SJCRH30 (cell line): ENCODE measurements around the gene PCIF1. TPM values are rescaled to one million over a fixed set of nuclear protein-coding genes. Genes with fewer than 3 reads are reported as not detected.
"Not testable (repeated sequence)": the region's sequence is repeated elsewhere in the genome, so short reads cannot be mapped to it uniquely, and the experiment has no call there.

Source experiments
- DNase-seq, 2 experiments: peaks; one replicate each; pipeline ENCODE4 v3.0.0-alpha.2; 2015 to 2020
- H3K27ac ChIP-seq: fragments of 250-450 bp; sonication (Bioruptor Pico); 2 replicates; pipeline ENCODE4 v1.5.1; 2020; ENCODE audit warnings: mild to moderate bottlenecking, moderate library complexity
- H3K27me3 ChIP-seq: fragments of 250-450 bp; sonication (Bioruptor Pico); 2 replicates; pipeline ENCODE4 v1.5.1; 2020; ENCODE audit warnings: mild to moderate bottlenecking, moderate library complexity
- H3K36me3 ChIP-seq: fragments of 250-450 bp; sonication (Bioruptor Pico); 2 replicates; pipeline ENCODE4 v1.5.1; 2020; ENCODE audit warnings: mild to moderate bottlenecking, moderate library complexity
- H3K4me1 ChIP-seq: fragments of 250-450 bp; sonication (Bioruptor Pico); 2 replicates; pipeline ENCODE4 v1.5.1; 2020; ENCODE audit warnings: mild to moderate bottlenecking, moderate library complexity
- H3K4me3 ChIP-seq: fragments of 250-450 bp; sonication (Bioruptor Pico); 2 replicates; pipeline ENCODE4 v1.5.1; 2020; ENCODE audit warnings: mild to moderate bottlenecking, moderate library complexity
- H3K9me3 ChIP-seq: fragments of 250-450 bp; sonication (Bioruptor Pico); replicated peaks from 2 replicates; pipeline ENCODE4 v1.5.1; 2020; ENCODE audit warnings: mild to moderate bottlenecking, moderate library complexity
- total RNA-seq: library from RNA; depleted of rRNA; stranded (reverse); fragments of >200 nt; shearing (Covaris generic); gene quantifications from 2 replicates; pipeline ENCODE4 v1.2.3, GENCODE V29; 2014

Gene PCIF1
- total RNA-seq, 1 experiment from 2014 or later = 21.7 TPM

- Histone ChIP-seq H3K27ac (peak overlapping the region; percentile 100), H3K9me3 (no peaks in the 10 kb centered on the region), H3K27me3 (no peaks in the 10 kb centered on the region), H3K4me1 (peaks cover 4% of the 10 kb centered on the region; the same call in 1 of the 2 replicates), H3K4me3 (peak overlapping the region; percentile 90), H3K36me3 (peaks cover 8% of the 10 kb centered on the region; the same call in 1 of the 2 replicates)
- DNase-seq = no peak
These were observed 36.9 kb downstream of the PCIF1 start for GRCh38 chr20:45971425-45971674.

GRCh38 chr20:45971675-45972499 lies 37.4 kb downstream of the PCIF1 start, which contains the start of gene ZNF335:
Gene ZNF335 (minus strand): TSS chr20:45972203. CDS start chr20:45971410, 793 bp downstream.
- Histone ChIP-seq H3K4me1 (peaks cover 4% of the 10 kb centered on the region; the same call in 1 of the 2 replicates), H3K27me3 (no peaks in the 10 kb centered on the region), H3K36me3 (peaks cover 6% of the 10 kb centered on the region; the same call in 1 of the 2 replicates), H3K4me3 (peak within 1 kb of the TSS; percentile 90), H3K9me3 (no peaks in the 10 kb centered on the region), H3K27ac (peak within 1 kb of the TSS; percentile 100)
- DNase-seq = peak; percentile 98 to 99

DNA sequence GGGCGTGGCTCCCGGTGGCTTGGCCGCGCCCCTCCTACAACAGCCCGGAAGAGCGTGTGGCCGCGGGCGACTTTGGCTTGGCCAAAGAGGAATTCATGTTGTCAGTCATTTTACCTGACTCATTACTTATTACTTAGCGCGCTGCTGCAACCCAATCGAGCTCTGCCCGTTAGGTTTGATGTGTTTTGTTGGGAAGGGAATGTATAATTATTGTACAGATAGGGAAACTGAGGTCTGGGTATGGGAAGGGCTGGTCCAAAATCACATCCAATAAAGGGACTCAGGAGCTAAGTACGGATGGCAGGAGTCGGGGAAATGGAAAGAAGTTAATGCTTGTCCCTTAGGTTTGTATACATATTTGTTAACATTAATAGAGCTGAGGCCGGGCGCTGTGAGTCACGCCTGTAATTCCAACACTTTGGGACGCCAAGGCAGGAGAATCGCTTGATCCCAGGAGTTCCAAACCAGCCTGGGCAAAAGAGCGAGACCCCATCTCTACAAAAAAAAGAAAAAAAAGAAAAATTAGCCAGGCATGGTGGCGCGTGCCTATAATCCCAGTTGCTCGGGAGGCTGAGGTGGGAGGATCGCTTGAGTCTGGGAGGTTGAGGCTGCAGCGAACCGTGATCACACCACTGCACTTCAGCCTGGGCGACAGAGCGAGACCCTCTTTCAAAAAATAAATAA lies 38.2 kb downstream of the PCIF1 start:
- H3K27me3 ChIP-seq = no peaks in the 10 kb centered on the region
- H3K27ac ChIP-seq = peak overlapping the region; percentile 100
- H3K9me3 ChIP-seq = no peaks in the 10 kb centered on the region
- DNase-seq = no peak
- H3K4me1 ChIP-seq = peaks cover 4% of the 10 kb centered on the region; the same call in 1 of the 2 replicates
- peak overlapping the region; percentile 90 for H3K4me3 ChIP-seq
- H3K36me3 ChIP-seq = 0 out of 2 replicates have a peak, but pooled peaks cover 3% of the 10 kb centered on the region

DNA sequence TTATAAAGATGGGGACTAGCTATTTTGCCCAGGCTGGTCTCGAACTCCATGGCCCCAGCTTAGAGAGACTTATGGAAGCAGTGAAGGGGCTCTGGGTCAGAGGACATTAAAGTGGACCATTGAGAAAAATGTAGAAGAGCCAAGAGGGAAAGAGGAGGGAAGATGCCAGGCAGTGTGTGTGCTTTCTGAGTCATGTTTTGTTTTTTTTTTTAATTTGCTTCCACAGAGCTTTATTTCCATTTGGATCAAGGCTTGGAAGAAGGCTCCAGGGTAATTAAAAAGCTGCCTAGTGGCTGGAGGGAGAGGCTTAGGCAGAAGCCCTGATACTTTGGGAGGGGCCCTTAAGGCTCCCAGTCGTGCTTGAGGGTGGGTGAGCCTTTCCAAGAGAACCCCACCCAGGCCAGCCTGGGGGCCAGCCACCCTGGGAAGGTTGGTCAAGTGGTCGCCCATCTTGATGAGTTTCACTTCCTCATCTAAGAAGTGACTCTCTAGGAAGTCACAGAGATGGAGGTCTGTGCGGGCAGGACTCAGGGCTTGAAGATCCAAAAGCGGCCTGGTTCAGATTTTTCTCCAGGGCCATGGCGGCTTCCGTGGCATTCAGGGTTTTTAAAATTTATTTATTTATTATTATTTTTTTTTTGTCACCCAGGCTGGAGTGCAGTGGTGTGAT lies 40.5 kb downstream of the PCIF1 start:
- no peak overlapping the region for H3K27ac ChIP-seq
- no peak overlapping the region for H3K4me3 ChIP-seq
- no peaks in the 10 kb centered on the region for H3K9me3 ChIP-seq
- no peaks in the 10 kb centered on the region for H3K36me3 ChIP-seq
- DNase-seq = no peak
- H3K27me3 ChIP-seq = peaks cover 5% of the 10 kb centered on the region; the same call in 1 of the 2 replicates
- peaks cover 4% of the 10 kb centered on the region; the same call in 1 of the 2 replicates for H3K4me1 ChIP-seq

DNA sequence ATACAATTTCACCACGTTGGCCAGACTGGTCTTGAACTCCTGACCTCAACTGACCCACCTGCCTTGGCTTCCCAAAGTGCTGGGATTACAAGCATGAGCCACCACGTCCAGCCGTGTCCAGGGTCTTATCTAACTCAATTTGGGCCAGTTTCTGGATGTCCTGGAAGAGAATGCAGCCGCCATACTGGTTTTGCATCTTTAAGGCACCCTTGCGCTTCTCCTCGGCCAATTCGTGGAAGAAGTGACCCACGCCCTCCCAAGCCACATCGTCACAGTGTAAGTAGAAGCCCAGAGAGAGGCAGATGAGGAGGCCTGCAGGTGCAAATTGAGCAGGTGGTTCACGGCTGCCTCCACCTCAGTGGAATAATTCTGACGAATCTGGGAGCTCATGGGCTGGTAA lies 41.2 kb downstream of the PCIF1 start:
- Histone ChIP-seq H3K27me3 (peaks cover 5% of the 10 kb centered on the region; the same call in 1 of the 2 replicates), H3K4me3 (no peak overlapping the region), H3K9me3 (no peaks in the 10 kb centered on the region), H3K4me1 (no peaks in the 10 kb centered on the region), H3K27ac (no peak overlapping the region), H3K36me3 (no peaks in the 10 kb centered on the region)
- no peak for DNase-seq

- Histone ChIP-seq H3K27ac (no peak overlapping the region), H3K27me3 (peaks cover 5% of the 10 kb centered on the region; the same call in 1 of the 2 replicates), H3K36me3 (no peaks in the 10 kb centered on the region), H3K4me1 (no peaks in the 10 kb centered on the region), H3K4me3 (no peak overlapping the region), H3K9me3 (no peaks in the 10 kb centered on the region)
- no peak for DNase-seq
These were observed 41.6 kb downstream of the PCIF1 start for GRCh38 chr20:45976086-45976485.

GRCh38 chr20:45981261-45981660 lies 46.8 kb downstream of the PCIF1 start:
- Histone ChIP-seq H3K27ac (no peak overlapping the region), H3K36me3 (no peaks in the 10 kb centered on the region), H3K9me3 (no peaks in the 10 kb centered on the region), H3K4me1 (no peaks in the 10 kb centered on the region), H3K27me3 (peaks cover 14% of the 10 kb centered on the region), H3K4me3 (no peak overlapping the region)
- DNase-seq = no peak

DNA sequence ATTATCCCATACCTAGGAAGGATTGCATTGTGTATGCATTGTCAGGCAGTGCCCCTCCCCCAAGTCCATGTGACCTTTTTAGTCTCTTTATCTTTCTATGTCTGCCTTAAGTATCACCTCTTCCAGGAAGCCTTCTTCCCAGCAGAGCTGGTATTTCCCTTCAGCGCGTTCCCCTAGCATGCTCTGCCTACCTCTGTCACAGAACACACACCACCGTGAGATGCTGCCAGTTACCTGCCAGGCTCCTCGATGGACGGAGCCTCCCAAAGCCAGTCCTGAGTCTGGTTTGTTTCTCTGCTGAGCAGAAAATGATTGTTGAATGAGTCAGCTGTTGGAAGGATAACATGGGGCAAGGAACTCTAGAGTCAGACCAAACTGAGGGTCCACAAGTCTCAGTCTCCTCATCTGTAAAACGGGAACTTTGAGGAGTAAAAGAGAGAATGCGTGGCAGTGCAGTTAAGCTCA lies 48.8 kb downstream of the PCIF1 start:
- Histone ChIP-seq H3K27me3 (peaks cover 14% of the 10 kb centered on the region), H3K27ac (no peak overlapping the region)
- no peak for DNase-seq

DNA sequence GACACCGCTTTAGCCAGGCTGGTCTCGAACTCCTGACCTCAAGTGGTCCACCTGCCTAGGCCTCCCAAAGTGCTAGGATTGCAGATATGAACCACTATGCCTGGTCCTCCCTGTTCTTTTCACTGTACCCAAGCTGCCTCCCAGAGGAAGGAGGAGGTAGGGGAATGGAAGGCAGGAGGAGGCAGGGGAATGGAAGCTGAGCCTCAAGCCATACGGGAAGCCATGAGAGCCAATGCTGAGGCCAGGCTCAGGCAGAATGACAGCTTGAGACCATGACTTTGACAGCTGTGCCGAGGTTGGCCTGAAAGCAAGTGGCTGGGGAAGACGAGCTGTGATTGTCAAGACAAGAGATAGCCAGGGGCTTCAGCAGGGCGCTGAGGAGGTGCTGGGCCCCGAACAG lies 51.1 kb downstream of the PCIF1 start:
- H3K27ac ChIP-seq = no peak overlapping the region
- no peaks in the 10 kb centered on the region for H3K4me1 ChIP-seq
- H3K27me3 ChIP-seq = peaks cover 9% of the 10 kb centered on the region
- no peaks in the 10 kb centered on the region for H3K9me3 ChIP-seq
- H3K4me3 ChIP-seq = no peak overlapping the region
- peak; percentile 33 to 51 for DNase-seq
- no peaks in the 10 kb centered on the region for H3K36me3 ChIP-seq

More for the DNA sequence above, 48.8 kb downstream of the PCIF1 start:
- no peaks in the 10 kb centered on the region for H3K36me3 ChIP-seq
- no peaks in the 10 kb centered on the region for H3K4me1 ChIP-seq
- H3K9me3 ChIP-seq = no peaks in the 10 kb centered on the region
- H3K4me3 ChIP-seq = no peak overlapping the region

DNA sequence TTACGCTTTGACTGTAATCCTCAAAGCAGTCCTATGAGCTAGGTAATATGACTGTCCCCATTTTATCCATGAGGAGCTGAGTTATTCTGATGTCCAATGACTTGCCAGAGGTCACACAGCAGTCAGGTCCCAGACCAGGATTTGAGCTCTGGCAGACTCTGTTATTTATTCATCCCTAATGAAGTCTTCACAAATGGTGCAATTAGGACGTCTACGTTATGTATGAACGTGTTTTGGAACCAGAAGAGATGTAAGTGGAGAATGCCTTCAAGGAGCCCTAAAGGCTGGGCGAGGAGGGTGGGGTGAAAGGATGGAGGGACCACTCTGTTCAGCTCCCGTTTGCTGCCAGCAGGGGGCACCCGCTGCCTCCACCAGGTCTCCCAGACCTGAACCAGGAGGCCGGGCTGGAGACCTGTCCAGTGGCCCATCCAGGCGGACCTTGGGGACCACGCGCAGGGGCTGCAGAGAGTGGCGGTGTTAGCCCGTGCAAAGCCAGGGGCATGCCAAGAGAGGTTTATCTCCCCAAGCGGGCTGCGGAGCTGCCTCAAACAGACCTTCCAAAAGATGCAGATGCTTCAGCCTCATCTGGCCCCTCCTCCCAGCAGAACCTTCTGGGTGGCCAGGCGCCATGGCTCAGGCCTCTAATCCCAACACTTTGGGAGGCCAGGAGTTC lies 52.8 kb downstream of the PCIF1 start:
- Histone ChIP-seq H3K4me1 (no peaks in the 10 kb centered on the region), H3K9me3 (no peaks in the 10 kb centered on the region), H3K4me3 (no peak overlapping the region), H3K36me3 (no peaks in the 10 kb centered on the region), H3K27ac (no peak overlapping the region), H3K27me3 (peaks cover 5% of the 10 kb centered on the region)
- peak; percentile 85 to 88 for DNase-seq

GRCh38 chr20:45988830-45989229 lies 54.3 kb downstream of the PCIF1 start:
- H3K27me3 ChIP-seq, H3K9me3 ChIP-seq, H3K27ac ChIP-seq, H3K4me3 ChIP-seq, H3K36me3 ChIP-seq, DNase-seq, H3K4me1 ChIP-seq: not testable (repeated sequence)

DNA sequence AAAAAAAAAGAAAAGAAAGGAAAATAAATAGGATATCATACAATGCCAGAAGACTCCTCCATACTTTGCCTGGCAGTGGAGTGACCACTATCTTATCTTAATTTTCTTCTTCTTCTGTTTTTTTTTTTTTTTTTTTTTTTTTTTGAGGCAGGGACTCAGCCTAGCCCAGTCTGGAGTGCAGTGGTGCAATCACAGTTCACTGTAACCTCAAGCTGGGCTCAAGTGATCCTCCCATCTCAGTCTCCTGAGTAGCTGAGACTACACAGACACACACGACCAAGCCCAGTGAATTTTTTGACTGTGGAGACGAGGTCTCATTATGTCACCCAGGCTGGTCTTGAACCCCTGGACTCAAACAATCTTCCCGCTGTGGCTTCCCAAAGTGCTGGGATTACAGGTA lies 57.1 kb downstream of the PCIF1 start:
- no peak for DNase-seq
- Histone ChIP-seq H3K27me3 (peaks cover 3% of the 10 kb centered on the region), H3K36me3 (no peaks in the 10 kb centered on the region)

DNA sequence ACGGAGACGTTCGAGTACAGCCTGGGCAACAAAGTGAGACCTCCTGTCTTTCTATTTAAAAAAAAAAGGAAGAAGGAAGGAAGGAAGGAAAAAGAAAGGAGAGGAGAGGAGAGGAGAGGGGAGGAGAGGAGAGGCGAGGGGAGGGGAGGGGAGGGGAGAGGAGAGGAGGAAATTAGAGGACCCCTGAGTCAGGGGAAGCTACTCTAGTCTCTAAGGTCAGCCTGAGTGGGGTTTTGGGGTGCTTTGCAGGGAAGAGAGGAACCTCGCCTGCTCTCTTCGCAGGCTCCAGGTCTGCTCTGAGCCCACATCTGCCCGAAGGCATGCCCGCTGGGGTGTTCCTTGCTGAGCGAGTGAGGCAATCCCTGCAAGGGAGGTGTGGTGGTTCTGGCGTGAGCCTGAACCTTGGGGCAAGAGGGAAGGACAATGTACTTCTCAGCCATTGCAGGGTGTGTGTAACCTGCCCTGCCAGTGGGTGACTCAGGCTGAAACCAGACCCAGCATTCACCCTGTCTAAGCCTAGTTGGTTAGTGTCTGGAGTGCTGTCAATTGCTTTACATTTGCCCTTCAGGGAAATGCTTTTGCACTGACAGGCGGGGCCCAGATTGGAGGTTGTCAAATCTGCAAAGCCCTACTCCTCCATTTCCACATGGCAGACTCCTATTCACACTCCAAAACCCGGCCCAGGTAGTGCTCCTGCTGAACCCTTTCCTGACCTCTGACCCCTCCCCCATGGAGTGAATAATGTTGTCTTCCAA lies 58.9 kb downstream of the PCIF1 start:
- no peaks in the 10 kb centered on the region for H3K4me1 ChIP-seq
- peaks cover 12% of the 10 kb centered on the region for H3K27me3 ChIP-seq
- no peak overlapping the region for H3K4me3 ChIP-seq
- no peaks in the 10 kb centered on the region for H3K36me3 ChIP-seq
- peak; percentile 32 to 43 for DNase-seq
- no peaks in the 10 kb centered on the region for H3K9me3 ChIP-seq
- no peak overlapping the region for H3K27ac ChIP-seq

More for the DNA sequence above, 57.1 kb downstream of the PCIF1 start:
- Histone ChIP-seq H3K4me1 (no peaks in the 10 kb centered on the region), H3K9me3 (no peaks in the 10 kb centered on the region), H3K4me3 (no peak overlapping the region), H3K27ac (no peak overlapping the region)
